Body of pancreas (tissue), 4 donors: Measurements from ENCODE around the gene OPRD1.
"Not testable (repeated sequence)": the region's sequence is repeated elsewhere in the genome, so short reads cannot be mapped to it uniquely, and the experiment has no call there.

Experiments
- POLR2A ChIP-seq, 3 donors: fragments of 450-650 bp; IDR thresholded peaks; one replicate each; pipeline ENCODE4 v1.6.1; 2016; ENCODE audit warnings: antibody characterized with exemption in 3 of 3, mild to moderate bottlenecking in 2 of 3
- TF ChIP-seq, protein P1 (sequence below), 7 experiments: fragments of 450-650 bp in 4 of 7; fragments of 200-600 bp in 3 of 7; sonication (generic) in 3 of 7; IDR thresholded peaks; one replicate each; pipeline ENCODE4 v1.5.1; 2016 to 2019; ENCODE audit warnings: antibody characterized with exemption in 7 of 7

GRCh38 chr1:28791929-28792328, 20.0 kb upstream of the OPRD1 start:
- TF ChIP-seq, protein P1, sequence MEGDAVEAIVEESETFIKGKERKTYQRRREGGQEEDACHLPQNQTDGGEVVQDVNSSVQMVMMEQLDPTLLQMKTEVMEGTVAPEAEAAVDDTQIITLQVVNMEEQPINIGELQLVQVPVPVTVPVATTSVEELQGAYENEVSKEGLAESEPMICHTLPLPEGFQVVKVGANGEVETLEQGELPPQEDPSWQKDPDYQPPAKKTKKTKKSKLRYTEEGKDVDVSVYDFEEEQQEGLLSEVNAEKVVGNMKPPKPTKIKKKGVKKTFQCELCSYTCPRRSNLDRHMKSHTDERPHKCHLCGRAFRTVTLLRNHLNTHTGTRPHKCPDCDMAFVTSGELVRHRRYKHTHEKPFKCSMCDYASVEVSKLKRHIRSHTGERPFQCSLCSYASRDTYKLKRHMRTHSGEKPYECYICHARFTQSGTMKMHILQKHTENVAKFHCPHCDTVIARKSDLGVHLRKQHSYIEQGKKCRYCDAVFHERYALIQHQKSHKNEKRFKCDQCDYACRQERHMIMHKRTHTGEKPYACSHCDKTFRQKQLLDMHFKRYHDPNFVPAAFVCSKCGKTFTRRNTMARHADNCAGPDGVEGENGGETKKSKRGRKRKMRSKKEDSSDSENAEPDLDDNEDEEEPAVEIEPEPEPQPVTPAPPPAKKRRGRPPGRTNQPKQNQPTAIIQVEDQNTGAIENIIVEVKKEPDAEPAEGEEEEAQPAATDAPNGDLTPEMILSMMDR (IDR thresholded peaks at IDR 0.05) = not testable (repeated sequence)
- TF ChIP-seq POLR2A (IDR thresholded peaks at IDR 0.05) = not testable (repeated sequence)
